HCEC 1CT (cell line): ENCODE data around the gene PDZD8.

Experiments used
- DNase-seq: peaks from one replicate; pipeline ENCODE4 v3.0.0-alpha.2; 2017

PDZD8 gene

DNA sequence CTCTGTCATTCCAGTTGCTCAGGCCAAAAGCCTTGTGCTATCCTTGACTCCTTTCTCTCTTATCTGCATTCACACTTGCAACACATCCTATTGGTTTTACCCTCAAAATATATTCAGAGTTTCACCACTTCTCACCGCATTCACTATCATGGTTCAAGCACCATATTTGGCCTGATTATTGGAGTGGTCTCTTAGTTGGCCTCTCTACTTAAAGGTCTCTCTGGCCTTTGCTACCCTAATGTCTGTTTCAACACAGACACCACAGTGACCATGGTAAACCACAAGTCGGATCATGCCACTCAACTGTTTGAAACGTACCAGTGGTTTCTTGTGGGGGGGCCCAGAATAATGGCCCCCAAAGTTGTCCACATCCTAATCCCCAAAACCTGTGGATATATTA lies 15.2 kb upstream of the PDZD8 start:
- DNase-seq: no peak

GRCh38 chr10:117386805-117387204 lies 11.6 kb upstream of the PDZD8 start:
- DNase-seq: no peak

DNA sequence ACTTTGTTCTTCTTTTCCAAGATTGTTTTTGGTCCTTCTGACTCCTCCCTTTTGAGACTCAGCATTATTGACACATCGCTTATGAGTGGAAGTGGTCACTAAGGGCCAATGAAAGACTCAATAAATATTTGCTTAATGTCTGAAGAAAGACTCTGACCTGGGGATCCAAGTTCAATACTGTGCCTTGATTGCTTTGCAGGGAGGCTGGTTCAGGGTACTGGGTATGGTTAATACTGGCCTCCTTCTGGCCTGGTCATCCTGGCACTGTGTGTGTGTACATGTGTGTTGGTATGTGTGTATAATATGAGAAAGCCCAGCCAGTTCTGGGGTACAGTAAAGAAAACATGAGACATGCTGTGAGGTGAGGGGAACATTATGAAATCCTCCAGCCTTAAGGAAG lies 7.6 kb upstream of the PDZD8 start:
- DNase-seq: no peak

GRCh38 chr10:117374506-117375359 lies 507 bp downstream of the PDZD8 start:
- peak; percentile 59 for DNase-seq

GRCh38 chr10:117373823-117374505 lies 1.3 kb downstream of the PDZD8 start:
- DNase-seq: peak; percentile 65

DNA sequence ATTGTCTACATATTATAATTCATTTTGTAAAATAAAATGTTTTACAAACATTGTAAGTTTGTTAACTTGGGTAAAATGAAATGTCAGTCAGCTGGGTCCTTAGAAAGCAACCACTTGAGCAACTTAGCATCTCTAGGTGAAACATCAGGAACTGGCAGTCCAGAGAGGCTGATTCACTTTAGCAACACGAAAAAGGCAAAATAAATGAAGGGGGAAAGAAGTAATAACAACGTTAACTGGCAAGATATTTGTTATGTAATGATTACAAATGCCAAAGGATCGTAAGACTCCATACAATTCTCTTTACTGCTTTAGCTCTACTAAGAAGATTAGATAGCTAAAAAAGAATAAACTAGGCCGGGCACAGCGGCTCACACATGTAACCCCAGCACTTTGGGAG lies 5.0 kb downstream of the PDZD8 start:
- DNase-seq: peak; percentile 46

DNA sequence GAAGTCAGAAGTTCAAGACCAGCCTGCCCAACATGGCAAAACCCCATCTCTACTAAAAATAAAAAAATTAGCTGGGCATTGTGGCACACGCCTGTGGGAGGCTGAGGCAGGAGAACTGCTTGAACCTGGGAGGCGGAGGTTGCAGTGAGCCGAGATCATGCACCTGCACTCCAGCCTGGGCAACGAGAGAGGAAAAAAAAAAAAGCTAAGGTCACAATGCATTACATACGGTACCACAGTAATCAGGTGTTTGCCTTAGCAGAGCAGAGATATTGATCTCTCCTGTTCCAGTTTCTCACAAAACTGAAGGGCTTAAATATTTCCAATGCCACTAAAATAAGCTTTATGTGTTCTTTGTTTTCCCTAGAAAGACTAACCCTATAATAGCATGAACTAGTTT lies 7.5 kb downstream of the PDZD8 start:
- no peak for DNase-seq

GRCh38 chr10:117366741-117367140 lies 8.5 kb downstream of the PDZD8 start:
- no peak for DNase-seq

GRCh38 chr10:117365612-117366011 lies 9.6 kb downstream of the PDZD8 start:
- no peak for DNase-seq

GRCh38 chr10:117364110-117364960 lies 10.9 kb downstream of the PDZD8 start:
- DNase-seq: peak; percentile 35

- peak; percentile 89 for DNase-seq
Observed at GRCh38 chr10:117363028-117363427, 12.2 kb downstream of the PDZD8 start.

GRCh38 chr10:117362313-117362712 lies 12.9 kb downstream of the PDZD8 start:
- peak; percentile 56 for DNase-seq

DNA sequence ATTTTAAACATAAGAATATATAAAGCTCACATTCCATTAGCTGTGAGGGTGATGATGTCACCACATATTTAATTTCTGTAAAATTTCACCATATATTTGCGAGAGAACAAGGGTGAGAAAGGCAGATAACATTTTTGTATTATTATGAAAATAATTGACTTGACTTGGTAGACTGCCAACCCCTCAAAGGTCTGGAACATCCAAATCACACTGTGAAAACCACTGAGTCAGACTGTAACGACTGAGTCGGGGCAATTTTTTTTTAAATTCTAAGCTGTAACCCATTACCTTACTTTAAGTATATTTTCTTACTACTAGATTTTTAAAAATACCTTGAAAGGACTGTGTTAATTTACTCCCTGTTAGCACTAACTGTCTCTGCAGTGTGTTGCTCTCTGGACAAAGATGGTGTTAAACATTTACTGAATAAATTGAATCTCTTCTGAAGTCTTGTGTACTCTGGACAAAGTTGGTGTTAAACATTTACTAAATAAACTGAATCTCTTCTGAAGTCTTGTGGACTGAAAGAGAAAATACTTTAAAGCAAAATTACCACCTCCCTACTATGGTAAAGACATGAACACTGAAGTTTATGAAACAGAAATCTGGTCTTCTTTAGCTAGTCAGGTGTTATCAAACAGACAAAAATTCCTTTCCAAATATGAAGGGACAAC lies 14.1 kb downstream of the PDZD8 start:
- peak; percentile 64 for DNase-seq

DNA sequence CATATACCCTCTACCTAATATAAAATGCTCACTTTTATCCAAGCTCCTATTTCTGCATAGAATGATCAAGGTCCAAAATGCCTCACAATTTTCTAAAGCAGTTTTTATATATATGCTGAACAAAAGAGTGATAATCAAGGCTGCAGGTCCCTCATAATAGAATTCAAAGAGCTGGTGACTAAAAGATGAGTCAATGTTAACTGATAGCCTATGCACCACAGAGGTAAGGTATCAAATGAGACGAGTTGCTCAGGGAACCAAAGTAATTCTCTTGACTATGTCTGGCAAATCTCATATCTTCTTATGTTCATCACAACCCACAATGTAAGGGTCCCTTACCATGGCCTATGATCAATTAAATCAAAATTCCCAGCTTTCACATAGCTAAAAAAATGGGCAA lies 15.2 kb downstream of the PDZD8 start:
- peak; percentile 49 for DNase-seq

GRCh38 chr10:117355072-117355471 lies 20.2 kb downstream of the PDZD8 start:
- no peak for DNase-seq

- no peak for DNase-seq
Observed at GRCh38 chr10:117353684-117354083, 21.6 kb downstream of the PDZD8 start.

- DNase-seq: no peak
Observed at GRCh38 chr10:117352724-117353123, 22.5 kb downstream of the PDZD8 start.

DNA sequence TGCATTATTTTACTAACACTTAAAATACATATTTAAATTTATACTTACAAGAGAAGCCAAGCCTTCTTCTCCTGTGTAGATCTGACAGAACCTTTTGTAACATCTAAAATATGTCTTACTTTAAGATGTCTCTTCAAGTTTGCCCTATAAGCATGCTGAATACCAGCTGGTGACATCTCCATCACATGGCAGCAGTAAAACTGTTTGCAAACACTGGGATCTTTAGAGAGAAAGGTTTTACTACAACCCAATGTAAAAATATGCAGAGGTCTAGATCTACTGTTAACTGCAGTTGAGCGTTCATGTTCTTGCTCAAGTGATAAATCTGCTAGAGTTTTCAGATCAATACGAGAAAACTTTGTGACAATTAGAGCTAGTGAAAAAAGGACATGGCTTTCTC lies 23.2 kb downstream of the PDZD8 start:
- no peak for DNase-seq

GRCh38 chr10:117351558-117351957 lies 23.7 kb downstream of the PDZD8 start:
- DNase-seq: no peak

GRCh38 chr10:117350909-117351308 lies 24.3 kb downstream of the PDZD8 start:
- DNase-seq: no peak

DNA sequence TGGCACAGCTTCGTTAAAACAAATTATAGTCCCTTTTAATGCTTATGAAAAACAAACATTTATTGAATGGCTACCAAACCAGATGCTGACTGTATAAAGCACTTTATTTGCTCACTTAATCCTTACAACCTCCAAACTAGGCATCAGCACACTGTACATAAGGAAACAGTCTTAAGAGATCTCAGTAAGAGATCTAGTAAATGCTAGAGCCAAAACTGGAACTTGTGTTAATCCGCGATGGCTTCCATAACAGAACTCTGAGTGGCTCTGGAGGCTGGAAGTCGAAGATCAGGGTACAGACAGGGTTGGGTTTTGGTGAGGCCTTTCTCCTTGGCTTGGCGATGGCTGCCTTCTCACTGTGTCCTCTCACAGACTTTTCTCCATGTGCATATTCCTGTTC lies 27.0 kb downstream of the PDZD8 start:
- no peak for DNase-seq

DNA sequence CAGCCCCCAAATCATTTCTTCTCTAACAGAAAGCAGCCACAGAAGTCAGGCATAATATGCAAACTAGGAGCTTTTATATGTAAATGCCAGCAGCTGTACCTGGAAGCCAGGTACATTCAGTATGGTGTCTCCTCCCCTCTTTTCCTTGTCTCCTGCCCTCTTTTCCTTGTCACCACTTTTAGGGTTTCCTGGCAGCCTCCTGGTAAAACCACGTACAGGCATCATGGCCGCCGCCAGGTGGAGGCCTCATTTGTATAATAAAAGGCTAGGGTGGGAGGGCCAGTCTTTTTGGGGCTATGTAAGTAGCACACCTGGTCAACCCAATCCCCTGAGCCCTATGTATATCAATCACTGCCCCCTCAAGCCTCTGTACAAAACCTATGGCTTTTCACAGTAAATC lies 28.7 kb downstream of the PDZD8 start:
- DNase-seq: no peak

- DNase-seq: no peak
Observed at GRCh38 chr10:117345143-117345542, 30.1 kb downstream of the PDZD8 start.
